GM23338 (cell line): ENCODE results near the gene PLEKHG4.

ENCODE experiments used
- CREB1 ChIP-seq: fragments of 250-450 bp; sonication (Bioruptor Pico); IDR thresholded peaks from 2 replicates; pipeline ENCODE4 v1.5.0; 2020; ENCODE audit warnings: low read depth, mild to moderate bottlenecking, moderate library complexity
- EZH2 ChIP-seq: fragments of 200-600 bp; sonication (generic); IDR thresholded peaks from one replicate; pipeline ENCODE4 v1.8.0; 2017; ENCODE audit warnings: antibody characterized with exemption, mild to moderate bottlenecking, low read depth; ENCODE audit not compliant: unreplicated experiment
- EZH2phosphoT487 ChIP-seq: fragments of 200-600 bp; sonication (generic); IDR thresholded peaks from one replicate; pipeline ENCODE4 v1.8.1; 2018; ENCODE audit warnings: antibody characterized with exemption; ENCODE audit not compliant: unreplicated experiment
- JUNB ChIP-seq: IDR thresholded peaks from one replicate; pipeline ENCODE4 v1.6.1; 2016; ENCODE audit warnings: antibody characterized with exemption; ENCODE audit not compliant: unreplicated experiment
- NANOG ChIP-seq: IDR thresholded peaks from 2 replicates; pipeline ENCODE4 v1.6.1; 2016; ENCODE audit warnings: antibody characterized with exemption, borderline replicate concordance
- POLR2AphosphoS5 ChIP-seq: IDR thresholded peaks from 2 replicates; pipeline ENCODE4 v1.6.1; 2016; ENCODE audit warnings: antibody characterized with exemption, low read depth
- ZNF114 ChIP-seq: fragments of 250-450 bp; sonication (Bioruptor Pico); IDR thresholded peaks from 2 replicates; pipeline ENCODE4 v1.5.0; 2020; ENCODE audit warnings: mild to moderate bottlenecking, moderate library complexity
- TF ChIP-seq, protein P1 (sequence below), 2 experiments: fragments of 200-600 bp in 1 of 2; sonication (generic) in 1 of 2; conservative IDR thresholded peaks; 2 replicates each; pipeline versions ENCODE4 v1.5.1 to v1.6.1; 2016 to 2017; ENCODE audit warnings: antibody characterized with exemption in 2 of 2, low read depth in 2 of 2, mild to moderate bottlenecking in 2 of 2, moderate library complexity in 1 of 2
- TF ChIP-seq, protein P2 (sequence below): fragments of 250-450 bp; sonication (Bioruptor Pico); IDR thresholded peaks from 2 replicates; pipeline ENCODE4 v1.5.0; 2020; ENCODE audit warnings: mild to moderate bottlenecking, moderate library complexity
- TF ChIP-seq, protein P3 (sequence below): IDR thresholded peaks from one replicate; pipeline ENCODE4 v1.6.1; 2018; ENCODE audit warnings: antibody characterized with exemption; ENCODE audit not compliant: unreplicated experiment
- TF ChIP-seq, protein P4 (sequence below): IDR thresholded peaks from 2 replicates; pipeline ENCODE4 v1.6.1; 2016; ENCODE audit warnings: antibody characterized with exemption

DNA sequence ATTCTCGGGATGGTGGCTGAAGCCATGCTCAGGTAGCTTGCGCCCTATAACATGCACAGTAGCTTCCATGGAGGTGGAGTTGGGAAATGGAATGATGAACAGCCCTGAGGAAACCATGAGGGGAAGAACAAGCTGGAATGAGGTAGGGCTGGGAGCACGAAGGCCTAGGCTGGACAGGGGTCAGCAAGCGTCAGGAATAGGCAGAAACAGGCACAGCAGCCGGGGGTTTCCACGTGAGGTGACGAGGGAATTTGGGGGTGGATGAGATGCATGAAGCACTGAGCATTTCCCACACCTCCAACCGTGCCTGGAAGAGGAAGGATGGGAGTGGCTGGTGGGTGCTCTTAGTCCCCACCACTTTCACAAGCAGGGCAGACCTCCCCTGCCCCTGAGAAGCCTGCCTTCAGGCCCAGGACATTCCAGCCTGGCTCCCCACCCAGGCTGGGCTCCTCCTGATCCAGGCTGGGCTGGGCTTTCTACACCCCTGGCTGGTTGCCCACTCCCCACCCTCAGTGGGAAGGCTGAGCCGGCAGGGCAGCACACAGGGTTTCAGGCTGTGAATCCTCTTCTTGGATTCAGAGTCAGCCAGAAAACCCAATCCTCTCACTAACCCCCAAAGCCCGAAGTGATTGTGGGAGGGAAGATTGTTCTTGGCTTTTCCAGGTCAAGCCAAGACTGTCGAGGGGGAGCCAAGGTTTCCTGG, 21.9 kb downstream of the PLEKHG4 start:
- TF ChIP-seq, protein P1, sequence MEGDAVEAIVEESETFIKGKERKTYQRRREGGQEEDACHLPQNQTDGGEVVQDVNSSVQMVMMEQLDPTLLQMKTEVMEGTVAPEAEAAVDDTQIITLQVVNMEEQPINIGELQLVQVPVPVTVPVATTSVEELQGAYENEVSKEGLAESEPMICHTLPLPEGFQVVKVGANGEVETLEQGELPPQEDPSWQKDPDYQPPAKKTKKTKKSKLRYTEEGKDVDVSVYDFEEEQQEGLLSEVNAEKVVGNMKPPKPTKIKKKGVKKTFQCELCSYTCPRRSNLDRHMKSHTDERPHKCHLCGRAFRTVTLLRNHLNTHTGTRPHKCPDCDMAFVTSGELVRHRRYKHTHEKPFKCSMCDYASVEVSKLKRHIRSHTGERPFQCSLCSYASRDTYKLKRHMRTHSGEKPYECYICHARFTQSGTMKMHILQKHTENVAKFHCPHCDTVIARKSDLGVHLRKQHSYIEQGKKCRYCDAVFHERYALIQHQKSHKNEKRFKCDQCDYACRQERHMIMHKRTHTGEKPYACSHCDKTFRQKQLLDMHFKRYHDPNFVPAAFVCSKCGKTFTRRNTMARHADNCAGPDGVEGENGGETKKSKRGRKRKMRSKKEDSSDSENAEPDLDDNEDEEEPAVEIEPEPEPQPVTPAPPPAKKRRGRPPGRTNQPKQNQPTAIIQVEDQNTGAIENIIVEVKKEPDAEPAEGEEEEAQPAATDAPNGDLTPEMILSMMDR (conservative IDR thresholded peaks at IDR 0.05; ENCODE audit: low read depth in 2 of 2) = no peak
- TF ChIP-seq EZH2phosphoT487 (no peak), JUNB (no peak), POLR2AphosphoS5 (no peak), EZH2 (no peak), NANOG (no peak), ZNF114 (CRISPR knock-in tag) (no peak), CREB1 (CRISPR knock-in tag) (no peak)
- TF ChIP-seq, protein P2, sequence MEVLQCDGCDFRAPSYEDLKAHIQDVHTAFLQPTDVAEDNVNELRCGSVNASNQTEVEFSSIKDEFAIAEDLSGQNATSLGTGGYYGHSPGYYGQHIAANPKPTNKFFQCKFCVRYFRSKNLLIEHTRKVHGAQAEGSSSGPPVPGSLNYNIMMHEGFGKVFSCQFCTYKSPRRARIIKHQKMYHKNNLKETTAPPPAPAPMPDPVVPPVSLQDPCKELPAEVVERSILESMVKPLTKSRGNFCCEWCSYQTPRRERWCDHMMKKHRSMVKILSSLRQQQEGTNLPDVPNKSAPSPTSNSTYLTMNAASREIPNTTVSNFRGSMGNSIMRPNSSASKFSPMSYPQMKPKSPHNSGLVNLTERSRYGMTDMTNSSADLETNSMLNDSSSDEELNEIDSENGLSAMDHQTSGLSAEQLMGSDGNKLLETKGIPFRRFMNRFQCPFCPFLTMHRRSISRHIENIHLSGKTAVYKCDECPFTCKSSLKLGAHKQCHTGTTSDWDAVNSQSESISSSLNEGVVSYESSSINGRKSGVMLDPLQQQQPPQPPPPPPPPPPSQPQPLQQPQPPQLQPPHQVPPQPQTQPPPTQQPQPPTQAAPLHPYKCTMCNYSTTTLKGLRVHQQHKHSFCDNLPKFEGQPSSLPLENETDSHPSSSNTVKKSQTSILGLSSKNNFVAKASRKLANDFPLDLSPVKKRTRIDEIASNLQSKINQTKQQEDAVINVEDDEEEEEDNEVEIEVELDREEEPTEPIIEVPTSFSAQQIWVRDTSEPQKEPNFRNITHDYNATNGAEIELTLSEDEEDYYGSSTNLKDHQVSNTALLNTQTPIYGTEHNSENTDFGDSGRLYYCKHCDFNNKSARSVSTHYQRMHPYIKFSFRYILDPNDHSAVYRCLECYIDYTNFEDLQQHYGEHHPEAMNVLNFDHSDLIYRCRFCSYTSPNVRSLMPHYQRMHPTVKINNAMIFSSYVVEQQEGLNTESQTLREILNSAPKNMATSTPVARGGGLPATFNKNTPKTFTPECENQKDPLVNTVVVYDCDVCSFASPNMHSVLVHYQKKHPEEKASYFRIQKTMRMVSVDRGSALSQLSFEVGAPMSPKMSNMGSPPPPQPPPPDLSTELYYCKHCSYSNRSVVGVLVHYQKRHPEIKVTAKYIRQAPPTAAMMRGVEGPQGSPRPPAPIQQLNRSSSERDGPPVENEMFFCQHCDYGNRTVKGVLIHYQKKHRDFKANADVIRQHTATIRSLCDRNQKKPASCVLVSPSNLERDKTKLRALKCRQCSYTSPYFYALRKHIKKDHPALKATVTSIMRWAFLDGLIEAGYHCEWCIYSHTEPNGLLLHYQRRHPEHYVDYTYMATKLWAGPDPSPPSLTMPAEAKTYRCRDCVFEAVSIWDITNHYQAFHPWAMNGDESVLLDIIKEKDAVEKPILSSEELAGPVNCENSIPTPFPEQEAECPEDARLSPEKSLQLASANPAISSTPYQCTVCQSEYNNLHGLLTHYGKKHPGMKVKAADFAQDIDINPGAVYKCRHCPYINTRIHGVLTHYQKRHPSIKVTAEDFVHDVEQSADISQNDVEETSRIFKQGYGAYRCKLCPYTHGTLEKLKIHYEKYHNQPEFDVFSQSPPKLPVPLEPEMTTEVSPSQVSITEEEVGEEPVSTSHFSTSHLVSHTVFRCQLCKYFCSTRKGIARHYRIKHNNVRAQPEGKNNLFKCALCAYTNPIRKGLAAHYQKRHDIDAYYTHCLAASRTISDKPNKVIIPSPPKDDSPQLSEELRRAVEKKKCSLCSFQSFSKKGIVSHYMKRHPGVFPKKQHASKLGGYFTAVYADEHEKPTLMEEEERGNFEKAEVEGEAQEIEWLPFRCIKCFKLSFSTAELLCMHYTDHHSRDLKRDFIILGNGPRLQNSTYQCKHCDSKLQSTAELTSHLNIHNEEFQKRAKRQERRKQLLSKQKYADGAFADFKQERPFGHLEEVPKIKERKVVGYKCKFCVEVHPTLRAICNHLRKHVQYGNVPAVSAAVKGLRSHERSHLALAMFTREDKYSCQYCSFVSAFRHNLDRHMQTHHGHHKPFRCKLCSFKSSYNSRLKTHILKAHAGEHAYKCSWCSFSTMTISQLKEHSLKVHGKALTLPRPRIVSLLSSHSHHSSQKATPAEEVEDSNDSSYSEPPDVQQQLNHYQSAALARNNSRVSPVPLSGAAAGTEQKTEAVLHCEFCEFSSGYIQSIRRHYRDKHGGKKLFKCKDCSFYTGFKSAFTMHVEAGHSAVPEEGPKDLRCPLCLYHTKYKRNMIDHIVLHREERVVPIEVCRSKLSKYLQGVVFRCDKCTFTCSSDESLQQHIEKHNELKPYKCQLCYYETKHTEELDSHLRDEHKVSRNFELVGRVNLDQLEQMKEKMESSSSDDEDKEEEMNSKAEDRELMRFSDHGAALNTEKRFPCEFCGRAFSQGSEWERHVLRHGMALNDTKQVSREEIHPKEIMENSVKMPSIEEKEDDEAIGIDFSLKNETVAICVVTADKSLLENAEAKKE (CRISPR knock-in tag) = no peak
- TF ChIP-seq, protein P3, sequence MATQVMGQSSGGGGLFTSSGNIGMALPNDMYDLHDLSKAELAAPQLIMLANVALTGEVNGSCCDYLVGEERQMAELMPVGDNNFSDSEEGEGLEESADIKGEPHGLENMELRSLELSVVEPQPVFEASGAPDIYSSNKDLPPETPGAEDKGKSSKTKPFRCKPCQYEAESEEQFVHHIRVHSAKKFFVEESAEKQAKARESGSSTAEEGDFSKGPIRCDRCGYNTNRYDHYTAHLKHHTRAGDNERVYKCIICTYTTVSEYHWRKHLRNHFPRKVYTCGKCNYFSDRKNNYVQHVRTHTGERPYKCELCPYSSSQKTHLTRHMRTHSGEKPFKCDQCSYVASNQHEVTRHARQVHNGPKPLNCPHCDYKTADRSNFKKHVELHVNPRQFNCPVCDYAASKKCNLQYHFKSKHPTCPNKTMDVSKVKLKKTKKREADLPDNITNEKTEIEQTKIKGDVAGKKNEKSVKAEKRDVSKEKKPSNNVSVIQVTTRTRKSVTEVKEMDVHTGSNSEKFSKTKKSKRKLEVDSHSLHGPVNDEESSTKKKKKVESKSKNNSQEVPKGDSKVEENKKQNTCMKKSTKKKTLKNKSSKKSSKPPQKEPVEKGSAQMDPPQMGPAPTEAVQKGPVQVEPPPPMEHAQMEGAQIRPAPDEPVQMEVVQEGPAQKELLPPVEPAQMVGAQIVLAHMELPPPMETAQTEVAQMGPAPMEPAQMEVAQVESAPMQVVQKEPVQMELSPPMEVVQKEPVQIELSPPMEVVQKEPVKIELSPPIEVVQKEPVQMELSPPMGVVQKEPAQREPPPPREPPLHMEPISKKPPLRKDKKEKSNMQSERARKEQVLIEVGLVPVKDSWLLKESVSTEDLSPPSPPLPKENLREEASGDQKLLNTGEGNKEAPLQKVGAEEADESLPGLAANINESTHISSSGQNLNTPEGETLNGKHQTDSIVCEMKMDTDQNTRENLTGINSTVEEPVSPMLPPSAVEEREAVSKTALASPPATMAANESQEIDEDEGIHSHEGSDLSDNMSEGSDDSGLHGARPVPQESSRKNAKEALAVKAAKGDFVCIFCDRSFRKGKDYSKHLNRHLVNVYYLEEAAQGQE = no peak
- TF ChIP-seq, protein P4, sequence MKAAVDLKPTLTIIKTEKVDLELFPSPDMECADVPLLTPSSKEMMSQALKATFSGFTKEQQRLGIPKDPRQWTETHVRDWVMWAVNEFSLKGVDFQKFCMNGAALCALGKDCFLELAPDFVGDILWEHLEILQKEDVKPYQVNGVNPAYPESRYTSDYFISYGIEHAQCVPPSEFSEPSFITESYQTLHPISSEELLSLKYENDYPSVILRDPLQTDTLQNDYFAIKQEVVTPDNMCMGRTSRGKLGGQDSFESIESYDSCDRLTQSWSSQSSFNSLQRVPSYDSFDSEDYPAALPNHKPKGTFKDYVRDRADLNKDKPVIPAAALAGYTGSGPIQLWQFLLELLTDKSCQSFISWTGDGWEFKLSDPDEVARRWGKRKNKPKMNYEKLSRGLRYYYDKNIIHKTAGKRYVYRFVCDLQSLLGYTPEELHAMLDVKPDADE = no peak
